Neuronal stem cell (in vitro differentiated cells): ENCODE measurements around the gene TTC13.
"Not testable (repeated sequence)": the region's sequence is repeated elsewhere in the genome, so short reads cannot be mapped to it uniquely, and the experiment has no call there.

Source experiments
- DNase-seq: peaks from one replicate; pipeline ENCODE4 v3.0.0-alpha.2; 2013; ENCODE audit warnings: low spot score
- H2AFZ ChIP-seq: one replicate; pipeline ENCODE4 v1.6.1; 2013; ENCODE audit warnings: mild to moderate bottlenecking, low read length, inconsistent platforms
- H2AK5ac ChIP-seq: 2 replicates; pipeline ENCODE4 v1.6.1; 2013; ENCODE audit warnings: low read depth, mild to moderate bottlenecking, inconsistent platforms, low read length, moderate library complexity, mixed read lengths
- H2BK120ac ChIP-seq: 2 replicates; pipeline ENCODE4 v1.6.1; 2013; ENCODE audit warnings: low read depth, mild to moderate bottlenecking, inconsistent platforms, low read length, moderate library complexity, mixed read lengths
- H2BK12ac ChIP-seq: one replicate; pipeline ENCODE4 v1.6.1; 2013; ENCODE audit warnings: low read length, inconsistent platforms
- H2BK15ac ChIP-seq: 2 replicates; pipeline ENCODE4 v1.6.1; 2013; ENCODE audit warnings: mild to moderate bottlenecking, low read length, inconsistent platforms, mixed read lengths
- H2BK5ac ChIP-seq: one replicate; pipeline ENCODE4 v1.6.1; 2013; ENCODE audit warnings: inconsistent platforms, mild to moderate bottlenecking, low read length, moderate library complexity
- H3K14ac ChIP-seq: one replicate; pipeline ENCODE4 v1.6.1; 2013; ENCODE audit warnings: low read length, inconsistent platforms
- H3K18ac ChIP-seq: 2 replicates; pipeline ENCODE4 v1.6.1; 2013; ENCODE audit warnings: low read length, inconsistent platforms
- H3K23ac ChIP-seq: 2 replicates; pipeline ENCODE4 v1.6.1; 2013; ENCODE audit warnings: low read depth, mild to moderate bottlenecking, mixed read lengths, low read length, inconsistent platforms; ENCODE audit not compliant: poor library complexity
- H3K27ac ChIP-seq: replicated peaks from 3 replicates; pipeline ENCODE4 v1.5.1; 2013; ENCODE audit warnings: low read length, inconsistent platforms
- H3K27me3 ChIP-seq, 3 experiments: 2 replicates each; pipeline ENCODE4 v1.6.1; 2013; ENCODE audit warnings: low read length in 3 of 3, mild to moderate bottlenecking in 2 of 3, inconsistent platforms in 1 of 3, low read depth in 1 of 3, mixed read lengths in 1 of 3, moderate library complexity in 1 of 3; ENCODE audit not compliant: control insufficient read depth in 3 of 3, insufficient read depth in 3 of 3
- H3K36me3 ChIP-seq, 2 donors: replicated peaks in 1 of 2; 2 replicates each; pipeline ENCODE4 v1.6.1; 2013; ENCODE audit warnings: low read length in 2 of 2; ENCODE audit not compliant: control insufficient read depth in 2 of 2, insufficient read depth in 2 of 2
- H3K4ac ChIP-seq: 2 replicates; pipeline ENCODE4 v1.6.1; 2013; ENCODE audit warnings: inconsistent platforms, mild to moderate bottlenecking, low read length, moderate library complexity
- H3K4me1 ChIP-seq, 2 donors: 1 replicate in 1 of 2; 2 replicates in 1 of 2; pipeline ENCODE4 v1.6.1; 2013; ENCODE audit warnings: low read length in 2 of 2, low read depth in 1 of 2; ENCODE audit not compliant: control insufficient read depth in 2 of 2, insufficient read depth in 1 of 2
- H3K4me2 ChIP-seq: one replicate; pipeline ENCODE4 v1.6.1; 2013; ENCODE audit warnings: mild to moderate bottlenecking, low read length, inconsistent platforms; ENCODE audit not compliant: insufficient read depth, poor library complexity, severe bottlenecking
- H3K4me3 ChIP-seq, 2 donors: 2 replicates each; pipeline ENCODE4 v1.5.1; 2013; ENCODE audit warnings: low read length in 2 of 2, mild to moderate bottlenecking in 2 of 2, inconsistent platforms in 1 of 2, moderate library complexity in 1 of 2
- H3K79me1 ChIP-seq: one replicate; pipeline ENCODE4 v1.6.1; 2013; ENCODE audit warnings: low read depth, mild to moderate bottlenecking, inconsistent platforms, low read length, moderate library complexity
- H3K9ac ChIP-seq: one replicate; pipeline ENCODE4 v1.6.1; 2013; ENCODE audit warnings: mild to moderate bottlenecking, low read depth, low read length, inconsistent platforms; ENCODE audit not compliant: poor library complexity
- H3K9me3 ChIP-seq, 2 donors: replicated peaks in 1 of 2; 2 replicates each; pipeline versions ENCODE3 to v1.6.1; 2013; ENCODE audit warnings: low read length in 2 of 2, mild to moderate bottlenecking in 2 of 2, inconsistent platforms in 1 of 2, low read depth in 1 of 2, mixed read lengths in 1 of 2, moderate library complexity in 1 of 2; ENCODE audit not compliant: control insufficient read depth in 2 of 2, insufficient read depth in 1 of 2
- H4K8ac ChIP-seq: one replicate; pipeline ENCODE4 v1.6.1; 2013; ENCODE audit warnings: low read depth, mild to moderate bottlenecking, inconsistent platforms, low read length, moderate library complexity
- H4K91ac ChIP-seq: one replicate; pipeline ENCODE4 v1.6.1; 2013; ENCODE audit warnings: low read length, low read depth, mild to moderate bottlenecking, inconsistent platforms; ENCODE audit not compliant: poor library complexity
- WGBS, 2 donors: extraction: QIAGEN DNeasy Blood & Tissue Kit; methylation state at CpG; one replicate each; pipeline ENCODE4 v1.1.7; 2013; ENCODE audit warnings: missing lambda C conversion rate in 2 of 2, mixed read lengths in 1 of 2; ENCODE audit not compliant: insufficient read length in 2 of 2, insufficient replicate concordance in 1 of 2; ENCODE audit errors: extremely low coverage in 2 of 2; 5-methylcytosine and 5-hydroxymethylcytosine counted together

Gene TTC13

GRCh38 chr1:231026576-231026975, 47.9 kb upstream of the TTC13 start:
- no peak overlapping the region for H3K14ac ChIP-seq
- H3K9me3 ChIP-seq: no peaks in the 10 kb centered on the region
- H2AFZ ChIP-seq: no peak overlapping the region
- H3K23ac ChIP-seq: no peak overlapping the region
- WGBS, 2 donors: no CpG with 5 or more reads among the region's 6 CpGs
- H3K4me3 ChIP-seq: no peak overlapping the region
- peaks cover 0 to 2% of the 10 kb centered on the region in 2 donors for H3K4me1 ChIP-seq
- no peak overlapping the region for H3K27ac ChIP-seq
- H3K36me3 ChIP-seq: no peaks in the 10 kb centered on the region
- no peak overlapping the region for H3K18ac ChIP-seq
- no peak overlapping the region for H3K4ac ChIP-seq
- no peak overlapping the region for H4K91ac ChIP-seq
- no peak overlapping the region for H2BK12ac ChIP-seq
- H2BK120ac ChIP-seq: no peak overlapping the region
- no peak for DNase-seq
- no peaks in the 10 kb centered on the region for H3K79me1 ChIP-seq
- H3K4me2 ChIP-seq: no peak overlapping the region
- no peak overlapping the region for H3K9ac ChIP-seq
- H2BK5ac ChIP-seq: no peak overlapping the region
- no peak overlapping the region for H2BK15ac ChIP-seq
- no peak overlapping the region for H2AK5ac ChIP-seq
- no peak overlapping the region for H4K8ac ChIP-seq
- H3K27me3 ChIP-seq: no peaks in the 10 kb centered on the region

- Histone ChIP-seq H2AFZ (no peak overlapping the region), H2BK5ac (no peak overlapping the region), H4K8ac (no peak overlapping the region), H3K79me1 (peaks cover 2% of the 10 kb centered on the region), H3K9ac (no peak overlapping the region), H3K4ac (no peak overlapping the region), H3K4me2 (no peak overlapping the region), H4K91ac (no peak overlapping the region), H2BK15ac (no peak overlapping the region), H3K27ac (no peak overlapping the region), H3K4me1 (no peaks in the 10 kb centered on the region), H2BK120ac (no peak overlapping the region), H3K4me3 (no peak overlapping the region), H3K14ac (no peak overlapping the region), H3K27me3 (no peaks in the 10 kb centered on the region), H2AK5ac (no peak overlapping the region), H3K9me3 (no peaks in the 10 kb centered on the region), H2BK12ac (no peak overlapping the region), H3K23ac (no peak overlapping the region), H3K18ac (no peak overlapping the region), H3K36me3 (peaks cover 2 to 19% of the 10 kb centered on the region in 2 donors)
- WGBS, 2 donors: no CpG with 5 or more reads among the region's 9 CpGs
- no peak for DNase-seq
Observed at GRCh38 chr1:231023150-231023549, 44.5 kb upstream of the TTC13 start.

DNA sequence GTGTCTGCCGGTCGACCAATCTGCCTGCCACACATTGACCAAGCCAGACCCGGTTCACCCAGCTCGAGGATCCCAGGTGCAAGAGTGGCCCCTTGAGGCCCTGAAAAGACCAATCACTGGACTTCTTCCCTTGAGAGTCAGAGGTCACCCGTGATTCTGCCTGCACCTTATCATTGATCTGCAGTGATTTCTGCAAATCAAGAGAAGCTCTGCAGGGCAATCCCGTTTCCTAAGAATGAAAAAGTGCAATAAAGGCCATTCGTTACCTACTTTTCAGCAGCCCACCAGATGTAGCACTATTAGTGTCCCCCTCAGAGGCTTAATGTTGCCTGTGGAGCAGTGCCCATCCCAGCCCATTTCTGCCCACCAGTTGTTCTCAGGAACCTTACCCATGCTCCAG, 43.9 kb upstream of the TTC13 start:
- not testable (repeated sequence) for H3K4me1 ChIP-seq, H2AFZ ChIP-seq, H3K4me3 ChIP-seq, H2AK5ac ChIP-seq, H3K23ac ChIP-seq, H3K79me1 ChIP-seq, H3K18ac ChIP-seq, H4K8ac ChIP-seq, H2BK120ac ChIP-seq, H4K91ac ChIP-seq, H2BK15ac ChIP-seq, H2BK12ac ChIP-seq, H2BK5ac ChIP-seq, H3K14ac ChIP-seq, H3K27me3 ChIP-seq, H3K9ac ChIP-seq, H3K27ac ChIP-seq, H3K9me3 ChIP-seq, H3K4me2 ChIP-seq, H3K4ac ChIP-seq, DNase-seq
- H3K36me3 ChIP-seq: peaks cover 2 to 22% of the 10 kb centered on the region in 2 donors
- WGBS, 2 donors: no CpG with 5 or more reads among the region's 7 CpGs

DNA sequence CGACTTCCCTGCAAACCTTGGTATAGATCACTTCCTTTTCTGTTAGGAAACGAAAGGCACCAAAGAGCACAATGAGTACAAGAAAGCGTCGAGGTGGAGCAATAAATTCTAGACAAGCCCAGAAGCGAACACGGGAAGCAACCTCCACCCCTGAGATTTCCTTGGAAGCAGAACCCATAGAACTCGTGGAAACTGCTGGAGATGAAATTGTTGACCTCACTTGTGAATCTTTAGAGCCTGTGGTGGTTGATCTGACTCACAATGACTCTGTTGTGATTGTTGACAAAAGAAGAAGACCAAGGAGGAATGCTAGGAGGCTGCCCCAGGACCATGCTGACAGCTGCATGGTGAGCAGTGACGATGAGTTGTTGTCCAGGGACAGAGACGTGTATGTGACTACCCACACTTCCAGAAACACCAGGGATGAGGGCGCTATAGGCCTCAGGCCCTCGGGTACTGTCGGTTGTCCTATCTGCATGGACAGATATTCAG, 42.9 kb upstream of the TTC13 start:
- Histone ChIP-seq H2BK12ac (no peak overlapping the region), H4K8ac (no peak overlapping the region), H2BK5ac (no peak overlapping the region), H3K14ac (no peak overlapping the region), H3K4me1 (no peaks in the 10 kb centered on the region), H3K9me3 (no peaks in the 10 kb centered on the region), H2AK5ac (no peak overlapping the region), H2BK15ac (no peak overlapping the region), H4K91ac (no peak overlapping the region), H2BK120ac (no peak overlapping the region), H3K27ac (no peak overlapping the region), H3K27me3 (no peaks in the 10 kb centered on the region), H2AFZ (no peak overlapping the region), H3K4ac (no peak overlapping the region), H3K4me2 (no peak overlapping the region), H3K18ac (no peak overlapping the region), H3K4me3 (no peak overlapping the region), H3K36me3 (peaks cover 2 to 28% of the 10 kb centered on the region in 2 donors), H3K9ac (no peak overlapping the region), H3K79me1 (peaks cover 2% of the 10 kb centered on the region), H3K23ac (no peak overlapping the region)
- no peak for DNase-seq
- no CpG with 5 or more reads among the region's 12 CpGs for WGBS, 2 donors
